ENCODE results near the gene POLR3A. TPM values are rescaled to one million over a fixed set of nuclear protein-coding genes. Genes with fewer than 3 reads are reported as not detected.

Gene POLR3A
- polyA plus RNA-seq, 1 donor (not counting 4 experiments of a cell fraction or from before 2014, with no cell fraction given) = 15.5 TPM

DNA sequence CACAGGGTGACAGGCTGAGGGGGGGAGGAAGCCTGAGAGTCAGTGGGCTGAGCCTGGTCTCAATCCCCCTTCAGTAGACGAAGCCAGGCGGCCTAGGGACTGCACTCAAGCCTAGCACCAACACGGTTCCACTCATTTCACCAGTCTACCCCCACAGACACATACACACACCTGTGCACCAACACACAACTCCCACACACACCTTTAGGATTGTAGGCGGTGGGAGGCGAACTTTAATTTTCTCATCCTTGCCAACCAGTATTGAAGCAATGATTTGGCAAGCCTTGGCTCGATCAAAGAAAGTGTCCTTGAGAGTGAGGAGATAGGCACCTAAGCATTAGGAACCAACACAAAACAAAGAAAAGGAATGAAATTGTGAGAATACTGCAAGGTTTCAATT, 19.7 kb downstream of the POLR3A start:
- H3K36me3 ChIP-seq (ENCODE audit: control insufficient read depth in 2 of 2, extremely low read depth in 1 of 2, insufficient read depth in 2 of 2, low read length in 2 of 2) = peaks cover 25 to 27% of the 10 kb centered on the region in 2 experiments
- H3K9me1 ChIP-seq (ENCODE audit: control insufficient read depth, extremely low read depth, insufficient read depth, low read length) = no peaks in the 10 kb centered on the region
- no peak overlapping the region for H2AFZ ChIP-seq (ENCODE audit: control insufficient read depth, low read length)
- no peak overlapping the region for H3K27ac ChIP-seq (ENCODE audit: control insufficient read depth, insufficient read depth, low read length)
- H3K9me3 ChIP-seq (ENCODE audit: control insufficient read depth, low read depth, low read length) = no peaks in the 10 kb centered on the region
- no peak for TF ChIP-seq EZH2 (IDR thresholded peaks at IDR 0.05; ENCODE audit: low read length)
- TF ChIP-seq, protein P1, sequence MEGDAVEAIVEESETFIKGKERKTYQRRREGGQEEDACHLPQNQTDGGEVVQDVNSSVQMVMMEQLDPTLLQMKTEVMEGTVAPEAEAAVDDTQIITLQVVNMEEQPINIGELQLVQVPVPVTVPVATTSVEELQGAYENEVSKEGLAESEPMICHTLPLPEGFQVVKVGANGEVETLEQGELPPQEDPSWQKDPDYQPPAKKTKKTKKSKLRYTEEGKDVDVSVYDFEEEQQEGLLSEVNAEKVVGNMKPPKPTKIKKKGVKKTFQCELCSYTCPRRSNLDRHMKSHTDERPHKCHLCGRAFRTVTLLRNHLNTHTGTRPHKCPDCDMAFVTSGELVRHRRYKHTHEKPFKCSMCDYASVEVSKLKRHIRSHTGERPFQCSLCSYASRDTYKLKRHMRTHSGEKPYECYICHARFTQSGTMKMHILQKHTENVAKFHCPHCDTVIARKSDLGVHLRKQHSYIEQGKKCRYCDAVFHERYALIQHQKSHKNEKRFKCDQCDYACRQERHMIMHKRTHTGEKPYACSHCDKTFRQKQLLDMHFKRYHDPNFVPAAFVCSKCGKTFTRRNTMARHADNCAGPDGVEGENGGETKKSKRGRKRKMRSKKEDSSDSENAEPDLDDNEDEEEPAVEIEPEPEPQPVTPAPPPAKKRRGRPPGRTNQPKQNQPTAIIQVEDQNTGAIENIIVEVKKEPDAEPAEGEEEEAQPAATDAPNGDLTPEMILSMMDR (optimal IDR thresholded peaks at IDR 0.05 in 1 of 3, IDR thresholded peaks at IDR 0.05 in 1 of 3, conservative IDR thresholded peaks at IDR 0.05 in 1 of 3; ENCODE audit: extremely low read depth in 1 of 3, insufficient read depth in 2 of 3, low read length in 3 of 3) = no peak
- H3K4me2 ChIP-seq (ENCODE audit: control insufficient read depth, extremely low read depth, insufficient read depth, low read depth, low read length) = no peak overlapping the region
- H3K4me1 ChIP-seq (ENCODE audit: control insufficient read depth, extremely low read depth, insufficient read depth, low read length) = no peaks in the 10 kb centered on the region
- H3K4me3 ChIP-seq (ENCODE audit: control insufficient read depth in 2 of 3, extremely low read depth in 1 of 3, insufficient read depth in 2 of 3, low read depth in 1 of 3, low read length in 3 of 3) = no peak overlapping the region
- no peaks in the 10 kb centered on the region for H3K27me3 ChIP-seq (ENCODE audit: control insufficient read depth, extremely low read depth, insufficient read depth, low read length)
- dilution Hi-C loops (cut with MboI; ENCODE audit: extremely low pct_ligation_motif_present, low sequenced_read_pairs) = no loop called here
- H4K20me1 ChIP-seq (ENCODE audit: control insufficient read depth, extremely low read depth, insufficient read depth, low read length) = no peaks in the 10 kb centered on the region
- FAIRE-seq (no peak), DNase-seq (ENCODE audit: low read depth, low spot score) (no peak)
- H3K79me2 ChIP-seq (ENCODE audit: control insufficient read depth, insufficient read depth, low read length) = no peaks in the 10 kb centered on the region
- no peak overlapping the region for H3K9ac ChIP-seq (ENCODE audit: control insufficient read depth, extremely low read depth, insufficient read depth, low read length)

DNA sequence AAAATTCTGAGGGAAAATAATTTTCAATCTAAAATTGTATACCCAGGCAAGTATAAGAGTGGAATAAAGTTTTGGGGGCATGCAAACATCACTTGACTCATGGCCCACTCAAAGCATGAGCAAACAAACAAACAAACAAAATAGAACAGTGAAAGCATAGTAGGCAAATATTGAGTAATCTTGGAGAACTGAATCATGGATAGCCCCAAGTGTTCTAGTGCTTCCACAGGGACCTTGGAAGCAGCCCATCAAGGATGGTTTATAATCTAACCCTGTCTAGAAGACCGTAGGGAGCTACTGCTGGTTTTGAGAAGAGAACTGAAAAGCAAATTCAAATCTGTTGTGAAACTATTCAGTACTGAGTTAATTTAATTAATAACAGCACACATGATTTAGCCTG, 22.1 kb downstream of the POLR3A start:
- Histone ChIP-seq H3K4me1 (ENCODE audit: control insufficient read depth, extremely low read depth, insufficient read depth, low read length) (no peaks in the 10 kb centered on the region), H3K4me3 (ENCODE audit: control insufficient read depth in 2 of 3, extremely low read depth in 1 of 3, insufficient read depth in 2 of 3, low read depth in 1 of 3, low read length in 3 of 3) (no peak overlapping the region), H3K79me2 (ENCODE audit: control insufficient read depth, insufficient read depth, low read length) (no peaks in the 10 kb centered on the region), H3K9ac (ENCODE audit: control insufficient read depth, extremely low read depth, insufficient read depth, low read length) (no peak overlapping the region), H3K36me3 (ENCODE audit: control insufficient read depth in 2 of 2, extremely low read depth in 1 of 2, insufficient read depth in 2 of 2, low read length in 2 of 2) (peaks cover 32 to 36% of the 10 kb centered on the region in 2 experiments), H3K9me1 (ENCODE audit: control insufficient read depth, extremely low read depth, insufficient read depth, low read length) (no peaks in the 10 kb centered on the region), H3K4me2 (ENCODE audit: control insufficient read depth, extremely low read depth, insufficient read depth, low read depth, low read length) (no peak overlapping the region), H4K20me1 (ENCODE audit: control insufficient read depth, extremely low read depth, insufficient read depth, low read length) (no peaks in the 10 kb centered on the region), H3K27ac (ENCODE audit: control insufficient read depth, insufficient read depth, low read length) (no peak overlapping the region), H3K27me3 (ENCODE audit: control insufficient read depth, extremely low read depth, insufficient read depth, low read length) (no peaks in the 10 kb centered on the region), H2AFZ (ENCODE audit: control insufficient read depth, low read length) (no peak overlapping the region), H3K9me3 (ENCODE audit: control insufficient read depth, low read depth, low read length) (no peaks in the 10 kb centered on the region)
- TF ChIP-seq, protein P1 (optimal IDR thresholded peaks at IDR 0.05 in 1 of 3, IDR thresholded peaks at IDR 0.05 in 1 of 3, conservative IDR thresholded peaks at IDR 0.05 in 1 of 3; ENCODE audit: extremely low read depth in 1 of 3, insufficient read depth in 2 of 3, low read length in 3 of 3) = no peak
- TF ChIP-seq EZH2 (IDR thresholded peaks at IDR 0.05; ENCODE audit: low read length) = no peak
- dilution Hi-C loops (cut with MboI; ENCODE audit: extremely low pct_ligation_motif_present, low sequenced_read_pairs) = no loop called here
- FAIRE-seq = no peak
- DNase-seq (ENCODE audit: low read depth, low spot score) = no peak

All from keratinocyte (primary cell).